PC-3 (cell line): ENCODE measurements around the gene KCNC3. TPM values are rescaled to one million over a fixed set of nuclear protein-coding genes. Genes with fewer than 3 reads are reported as not detected.

Source experiments
- ATAC-seq: fragments of 200-7000 bp; cut with Tn5 transposase; 2 replicates; pipeline ENCODE4 v1.9.1; 2020; ENCODE audit warnings: mild to moderate bottlenecking, moderate library complexity
- BruUV-seq: library from RNA; stranded (reverse); fragments of 400-500 nt; replicated peaks from 2 replicates; lab custom pipeline; 2021; lab: Mats Ljungman, UMichigan
- CTCF ChIA-PET: fragments of 300-600 bp; sonication (Branson Sonifier 250); formaldehyde crosslinking; loops from one replicate; lab custom pipeline; 2022; ENCODE audit warnings: antibody characterized with exemption; lab: Charles Lee
- POLR2A ChIA-PET: fragments of 300-600 bp; sonication (Branson Sonifier 250); formaldehyde crosslinking; loops from one replicate; lab custom pipeline; 2022; ENCODE audit warnings: antibody characterized with exemption; ENCODE audit not compliant: unreplicated experiment; lab: Charles Lee
- DNase-seq: peaks from one replicate; pipeline ENCODE4 v3.0.0-alpha.2; 2015
- H2AFZ ChIP-seq: fragments of 300-600 bp; sonication (generic); 2 replicates; pipeline ENCODE4 v1.6.0; 2016; ENCODE audit warnings: antibody characterized with exemption, low read length
- H3F3A ChIP-seq: fragments of 300-600 bp; sonication (generic); one replicate; pipeline ENCODE4 v1.6.0; 2017; ENCODE audit warnings: antibody characterized with exemption, low read length, control low read depth, mild to moderate bottlenecking; ENCODE audit not compliant: unreplicated experiment
- H3K27ac ChIP-seq: fragments of 300-600 bp; sonication (generic); 2 replicates; pipeline ENCODE4 v1.5.1; 2016; ENCODE audit warnings: mild to moderate bottlenecking, low read length
- H3K27me3 ChIP-seq: fragments of 300-600 bp; sonication (generic); 2 replicates; pipeline ENCODE4 v1.6.1; 2016; ENCODE audit warnings: low read length, mixed read lengths
- H3K36me3 ChIP-seq: fragments of 300-600 bp; sonication (generic); 2 replicates; pipeline ENCODE4 v1.6.1; 2016; ENCODE audit warnings: low read depth, mixed run types, low read length, mixed read lengths
- H3K4me1 ChIP-seq: fragments of 300-600 bp; sonication (generic); 2 replicates; pipeline ENCODE4 v1.5.1; 2016; ENCODE audit warnings: low read length; ENCODE audit not compliant: insufficient read depth
- H3K4me2 ChIP-seq: fragments of 300-600 bp; sonication (generic); 2 replicates; pipeline ENCODE4 v1.6.0; 2016; ENCODE audit warnings: low read length
- H3K4me3 ChIP-seq: fragments of 300-600 bp; sonication (generic); 2 replicates; pipeline ENCODE4 v1.5.1; 2016; ENCODE audit warnings: mild to moderate bottlenecking, low read length, mixed read lengths
- H3K79me2 ChIP-seq: fragments of 300-600 bp; sonication (generic); 2 replicates; pipeline ENCODE4 v1.6.1; 2017; ENCODE audit warnings: low read length, mixed read lengths
- H3K9ac ChIP-seq: fragments of 300-600 bp; sonication (generic); 2 replicates; pipeline ENCODE4 v1.6.0; 2016; ENCODE audit warnings: mild to moderate bottlenecking, low read length
- H3K9me2 ChIP-seq: fragments of 300-600 bp; sonication (generic); replicated peaks from 2 replicates; pipeline ENCODE4 v1.6.1; 2016; ENCODE audit warnings: mixed run types, low read length, mixed read lengths
- H3K9me3 ChIP-seq: fragments of 300-600 bp; sonication (generic); 2 replicates; pipeline ENCODE4 v1.6.1; 2016; ENCODE audit warnings: low read length, mixed read lengths
- H4K20me1 ChIP-seq: fragments of 300-600 bp; sonication (generic); 2 replicates; pipeline ENCODE4 v1.6.1; 2016; ENCODE audit warnings: low read length, mixed read lengths
- CTCF ChIP-seq: fragments of 300-600 bp; sonication (generic); conservative IDR thresholded peaks from 2 replicates; pipeline ENCODE4 v1.5.1; 2017; ENCODE audit warnings: antibody characterized with exemption, low read depth, mild to moderate bottlenecking, low read length
- EZH2 ChIP-seq: fragments of 300-600 bp; sonication (generic); IDR thresholded peaks from one replicate; pipeline ENCODE4 v1.6.1; 2017; ENCODE audit warnings: antibody characterized with exemption, mild to moderate bottlenecking, low read length; ENCODE audit not compliant: unreplicated experiment
- EZH2phosphoT487 ChIP-seq: fragments of 300-600 bp; sonication (generic); IDR thresholded peaks from 2 replicates; pipeline ENCODE4 v1.6.1; 2018; ENCODE audit warnings: mild to moderate bottlenecking, antibody characterized with exemption, low read length, borderline replicate concordance
- intact Hi-C: fragments of 100-400 bp; cut with micrococcal nuclease; formaldehyde crosslinking; loops from 2 replicates; pipeline ENCODE4 v1.9.0; 2023
- total RNA-seq: library from RNA; depleted of rRNA; stranded (reverse); fragments of >200 nt; gene quantifications from 2 replicates; pipeline ENCODE4 v1.2.3, GENCODE V29; 2014

KCNC3 gene
- total RNA-seq, 1 experiment from 2014 or later, result 3.1 TPM

- CTCF ChIA-PET, result no interaction called here
- POLR2A ChIA-PET, result no interaction called here
Measured at GRCh38 chr19:50310759-50311465, 18.3 kb downstream of the KCNC3 start.

GRCh38 chr19:50309396-50310125 lies 19.6 kb downstream of the KCNC3 start:
- Histone ChIP-seq H4K20me1 (no peaks in the 10 kb centered on the region), H3F3A (no peaks in the 10 kb centered on the region), H3K27me3 (peaks cover 16% of the 10 kb centered on the region), H3K4me1 (peaks cover 4% of the 10 kb centered on the region), H3K27ac (no peak overlapping the region), H3K36me3 (peaks cover 12% of the 10 kb centered on the region), H2AFZ (no peak overlapping the region), H3K79me2 (no peaks in the 10 kb centered on the region), H3K4me3 (no peak overlapping the region), H3K9me2 (no peaks in the 10 kb centered on the region), H3K9ac (no peak overlapping the region), H3K4me2 (no peak overlapping the region), H3K9me3 (no peaks in the 10 kb centered on the region)
- BruUV-seq, result no TSS peak
- CTCF ChIA-PET, result no interaction called here
- no peak for TF ChIP-seq EZH2phosphoT487
- no peak for TF ChIP-seq CTCF
- no peak for DNase-seq
- no peak for ATAC-seq
- POLR2A ChIA-PET, result no interaction called here
- intact Hi-C loops, result no loop called here

More at GRCh38 chr19:50310759-50311465, 18.3 kb downstream of the KCNC3 start:
- no peak overlapping the region for H3K9ac ChIP-seq
- H3K9me3 ChIP-seq, result no peaks in the 10 kb centered on the region
- peaks cover 12% of the 10 kb centered on the region for H3K36me3 ChIP-seq
- no peak overlapping the region for H2AFZ ChIP-seq
- no peak overlapping the region for H3K4me3 ChIP-seq
- H3K27ac ChIP-seq, result no peak overlapping the region
- TF ChIP-seq EZH2 (no peak), EZH2phosphoT487 (no peak), CTCF (no peak)
- no peaks in the 10 kb centered on the region for H3K79me2 ChIP-seq
- H4K20me1 ChIP-seq, result no peaks in the 10 kb centered on the region
- H3K9me2 ChIP-seq, result no peaks in the 10 kb centered on the region
- H3K4me2 ChIP-seq, result no peak overlapping the region
- DNase-seq (no peak), ATAC-seq (no peak)
- no TSS peak for BruUV-seq
- no peaks in the 10 kb centered on the region for H3F3A ChIP-seq
- intact Hi-C loops, result no loop called here
- H3K27me3 ChIP-seq, result peaks cover 26% of the 10 kb centered on the region
- H3K4me1 ChIP-seq, result peaks cover 4% of the 10 kb centered on the region

GRCh38 chr19:50308991-50309390 lies 20.2 kb downstream of the KCNC3 start:
- no peak overlapping the region for H2AFZ ChIP-seq
- no peak overlapping the region for H3K4me2 ChIP-seq
- H3F3A ChIP-seq, result no peaks in the 10 kb centered on the region
- H3K9me2 ChIP-seq, result no peaks in the 10 kb centered on the region
- no peaks in the 10 kb centered on the region for H3K9me3 ChIP-seq
- DNase-seq (no peak), ATAC-seq (no peak)
- no peak overlapping the region for H3K9ac ChIP-seq
- peaks cover 11% of the 10 kb centered on the region for H3K27me3 ChIP-seq
- no peaks in the 10 kb centered on the region for H3K79me2 ChIP-seq
- intact Hi-C loops, result no loop called here
- H3K4me3 ChIP-seq, result no peak overlapping the region
- TF ChIP-seq EZH2 (no peak), CTCF (no peak)
- CTCF ChIA-PET, result no interaction called here
- no peaks in the 10 kb centered on the region for H4K20me1 ChIP-seq
- H3K36me3 ChIP-seq, result peaks cover 12% of the 10 kb centered on the region
- no peaks in the 10 kb centered on the region; the same call in none of the 2 replicates for H3K4me1 ChIP-seq
- no TSS peak for BruUV-seq
- POLR2A ChIA-PET, result no interaction called here
- H3K27ac ChIP-seq, result no peak overlapping the region
